ENCODE data around the gene POLD2. TPM values are rescaled to one million over a fixed set of nuclear protein-coding genes. Genes with fewer than 3 reads are reported as not detected.

The POLD2 gene
- total and polyA plus RNA-seq, 2 donors (not counting 3 experiments of a cell fraction or from before 2014, with no cell fraction given) = 96.5 to 122 TPM

GRCh38 chr7:44086627-44087026 lies 36.7 kb downstream of the POLD2 start:
- no peaks in the 10 kb centered on the region for H3K79me2 ChIP-seq (ENCODE audit: control insufficient read depth, insufficient read depth, low read length)
- POLR2A ChIA-PET = no interaction called here

More at GRCh38 chr7:44086627-44087026, 36.7 kb downstream of the POLD2 start:
- H3K36me3 ChIP-seq (ENCODE audit: control insufficient read depth in 2 of 2, extremely low read depth in 1 of 2, insufficient read depth in 2 of 2, low read length in 2 of 2) = no peaks in the 10 kb centered on the region
- no peak overlapping the region for H3K4me2 ChIP-seq (ENCODE audit: insufficient read depth, low read length)
- no peaks in the 10 kb centered on the region for H3K9me1 ChIP-seq (replicated peaks; ENCODE audit: control insufficient read depth, extremely low read depth, insufficient read depth, low read length)
- intact Hi-C loops (cut with micrococcal nuclease) (no loop called here), dilution Hi-C loops (cut with MboI; ENCODE audit: extremely low pct_ligation_motif_present, low sequenced_read_pairs) (no loop called here)
- H3K9ac ChIP-seq (replicated peaks; ENCODE audit: extremely low read depth, insufficient read depth, low read length) = no peak overlapping the region
- H3K4me3 ChIP-seq (replicated peaks in 1 of 3; ENCODE audit: insufficient read depth in 1 of 3, low read depth in 1 of 3, low read length in 3 of 3) = no peak overlapping the region
- H4K20me1 ChIP-seq (replicated peaks; ENCODE audit: control insufficient read depth, extremely low read depth, insufficient read depth, low read length) = no peaks in the 10 kb centered on the region
- DNase-seq (ENCODE audit: low read depth, low spot score) = no peak
- FAIRE-seq = no peak
- H3K9me3 ChIP-seq (replicated peaks; ENCODE audit: control insufficient read depth, insufficient read depth, low read length) = no peaks in the 10 kb centered on the region
- no peaks in the 10 kb centered on the region for H3K27me3 ChIP-seq (ENCODE audit: control insufficient read depth in 2 of 2, insufficient read depth in 2 of 2, low read length in 2 of 2)
- TF ChIP-seq POLR2A (IDR thresholded peaks at IDR 0.05; ENCODE audit: low read depth, low read length) (no peak), JUN (IDR thresholded peaks at IDR 0.05; ENCODE audit: borderline replicate concordance, insufficient read depth, insufficient read length, low read depth) (no peak), CTCF (IDR thresholded peaks at IDR 0.05; ENCODE audit: extremely low read depth in 1 of 2, insufficient read depth in 1 of 2, low read depth in 1 of 2, low read length in 2 of 2) (no peak), POLR2AphosphoS5 (IDR thresholded peaks at IDR 0.05; ENCODE audit: insufficient read depth, low read depth, low read length) (no peak), EZH2 (IDR thresholded peaks at IDR 0.05; ENCODE audit: borderline replicate concordance, low read depth, low read length, severe bottlenecking) (no peak), GATA2 (IDR thresholded peaks at IDR 0.05; ENCODE audit: insufficient read depth, insufficient read length, low read depth, low read length) (no peak), MYC (IDR thresholded peaks at IDR 0.05; ENCODE audit: low read depth, low read length) (no peak), FOS (IDR thresholded peaks at IDR 0.05; ENCODE audit: borderline replicate concordance, insufficient read depth, low read length) (no peak)
- TF ChIP-seq, protein P1, sequence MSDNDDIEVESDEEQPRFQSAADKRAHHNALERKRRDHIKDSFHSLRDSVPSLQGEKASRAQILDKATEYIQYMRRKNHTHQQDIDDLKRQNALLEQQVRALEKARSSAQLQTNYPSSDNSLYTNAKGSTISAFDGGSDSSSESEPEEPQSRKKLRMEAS (IDR thresholded peaks at IDR 0.05; ENCODE audit: insufficient read depth, insufficient read length) = no peak
- H3K27ac ChIP-seq (ENCODE audit: insufficient read depth, low read depth, low read length) = no peak overlapping the region
- BruUV-seq (replicated peaks) = no TSS peak
- CTCF ChIA-PET = no interaction called here
- H2AFZ ChIP-seq (ENCODE audit: low read depth, low read length) = no peak overlapping the region
- H3K4me1 ChIP-seq (ENCODE audit: control insufficient read depth, extremely low read depth, insufficient read depth, low read length) = peaks cover 13% of the 10 kb centered on the region
